Astrocyte (in vitro differentiated cells and primary cell): ENCODE measurements around the gene CAPN3. TPM values are rescaled to one million over a fixed set of nuclear protein-coding genes. Genes with fewer than 3 reads are reported as not detected.

Experiments used
- DNase-seq: peaks from one replicate; pipeline ENCODE4 v3.0.0-alpha.2; 2010; ENCODE audit warnings: low read depth
- FAIRE-seq: peaks from 2 replicates; lab custom pipeline; 2011; peaks lifted over from hg19 to GRCh38; lab: Jason Lieb, UNC
- H2AFZ ChIP-seq: 2 replicates; pipeline ENCODE4 v1.6.0; 2012; ENCODE audit warnings: low read depth, low read length, inconsistent platforms
- H3K27ac ChIP-seq: 2 replicates; pipeline ENCODE4 v1.5.1; 2011; ENCODE audit warnings: low read depth, low read length, inconsistent platforms
- H3K27me3 ChIP-seq: 2 replicates; pipeline ENCODE4 v1.6.0; 2011; ENCODE audit warnings: low read length, inconsistent platforms; ENCODE audit not compliant: insufficient read depth
- H3K36me3 ChIP-seq: 2 replicates; pipeline ENCODE4 v1.5.1; 2011; ENCODE audit warnings: low read length, inconsistent platforms; ENCODE audit not compliant: insufficient read depth
- H3K4me1 ChIP-seq: 2 replicates; pipeline ENCODE4 v1.5.1; 2011; ENCODE audit warnings: low read length, inconsistent platforms; ENCODE audit not compliant: insufficient read depth
- H3K4me2 ChIP-seq: 2 replicates; pipeline ENCODE4 v1.6.0; 2012; ENCODE audit warnings: low read length, inconsistent platforms
- H3K4me3 ChIP-seq: 2 replicates; pipeline ENCODE4 v1.5.1; 2011; ENCODE audit warnings: low read depth, mild to moderate bottlenecking, low read length, inconsistent platforms; ENCODE audit not compliant: insufficient read depth
- H3K79me2 ChIP-seq: 2 replicates; pipeline ENCODE4 v1.6.0; 2012; ENCODE audit warnings: mild to moderate bottlenecking, low read length, inconsistent platforms; ENCODE audit not compliant: insufficient read depth
- H3K9ac ChIP-seq: 2 replicates; pipeline ENCODE4 v1.6.0; 2012; ENCODE audit warnings: mild to moderate bottlenecking, low read length, inconsistent platforms
- H3K9me3 ChIP-seq: 2 replicates; pipeline ENCODE4 v1.5.1; 2012; ENCODE audit warnings: low read depth, mild to moderate bottlenecking, low read length, inconsistent platforms; ENCODE audit not compliant: insufficient read depth
- H4K20me1 ChIP-seq: 2 replicates; pipeline ENCODE4 v1.6.0; 2012; ENCODE audit warnings: low read length, inconsistent platforms; ENCODE audit not compliant: insufficient read depth
- H3K27ac Mint-ChIP-seq: one replicate; pipeline ENCODE4 v1.8.0; 2021; ENCODE audit warnings: mild to moderate bottlenecking, mixed read lengths; ENCODE audit not compliant: unreplicated experiment
- H3K27me3 Mint-ChIP-seq: one replicate; pipeline ENCODE4 v1.8.0; 2021; ENCODE audit warnings: low read depth, mixed read lengths; ENCODE audit not compliant: unreplicated experiment
- H3K36me3 Mint-ChIP-seq: one replicate; pipeline ENCODE4 v1.8.0; 2021; ENCODE audit warnings: low read depth, mixed read lengths; ENCODE audit not compliant: unreplicated experiment
- H3K4me1 Mint-ChIP-seq: one replicate; pipeline ENCODE4 v1.8.0; 2021; ENCODE audit warnings: low read depth, mixed read lengths; ENCODE audit not compliant: unreplicated experiment
- H3K4me3 Mint-ChIP-seq: one replicate; pipeline ENCODE4 v1.8.0; 2021; ENCODE audit warnings: mild to moderate bottlenecking, moderate library complexity, mixed read lengths; ENCODE audit not compliant: unreplicated experiment
- H3K9me3 Mint-ChIP-seq: one replicate; pipeline ENCODE4 v1.8.0; 2021; ENCODE audit warnings: mild to moderate bottlenecking, mixed read lengths; ENCODE audit not compliant: unreplicated experiment
- EZH2 ChIP-seq: IDR thresholded peaks from 2 replicates; pipeline ENCODE4 v1.6.1; 2012; ENCODE audit warnings: mild to moderate bottlenecking, low read length, inconsistent platforms; ENCODE audit not compliant: insufficient read depth
- total RNA-seq: library from RNA; stranded (reverse); gene quantifications from 2 replicates; pipeline ENCODE4 v1.2.1, GENCODE V29; 2021
- TF ChIP-seq, protein P1 (sequence below): IDR thresholded peaks from 2 replicates; pipeline ENCODE4 v1.5.1; 2011; ENCODE audit warnings: low read depth, mild to moderate bottlenecking, inconsistent platforms, low read length, moderate library complexity; ENCODE audit not compliant: insufficient read depth

CAPN3 gene
- total RNA-seq, 1 donor from 2014 or later, result 0.57 TPM

DNA sequence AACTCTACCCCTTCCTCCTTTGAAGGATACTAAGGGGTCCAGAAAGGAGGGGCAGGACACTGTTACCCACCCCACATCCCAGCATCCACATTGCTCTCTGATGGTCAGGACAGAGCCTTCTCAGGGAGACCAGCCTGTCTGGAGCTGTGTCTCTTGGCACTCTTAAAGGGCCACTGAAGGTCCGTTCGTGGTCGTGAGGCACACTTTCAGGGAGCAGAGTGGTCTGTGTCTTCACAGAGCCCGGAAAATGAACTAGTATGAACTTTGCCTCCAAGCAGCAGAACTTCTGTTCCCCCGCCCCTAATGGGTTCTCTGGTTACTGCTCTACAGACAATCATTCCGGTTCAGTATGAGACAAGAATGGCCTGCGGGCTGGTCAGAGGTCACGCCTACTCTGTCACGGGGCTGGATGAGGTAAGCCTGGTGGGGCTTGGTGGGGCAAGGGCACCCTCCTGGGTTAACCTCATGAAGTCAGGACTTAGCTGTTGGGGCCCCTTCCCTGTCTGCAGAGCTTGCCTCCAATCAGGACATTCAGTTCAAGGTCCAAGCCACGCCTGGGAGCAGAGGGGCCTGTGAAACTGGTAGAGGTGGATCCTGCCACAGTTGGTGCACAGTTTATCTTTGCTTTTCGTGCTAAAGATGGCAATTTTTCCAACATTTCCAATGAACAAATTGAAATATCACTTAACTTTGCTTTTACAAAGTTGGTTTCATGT is 33.2 kb downstream of the CAPN3 start:
- DNase-seq, result no peak
- Mint-ChIP-seq H3K27me3 (peaks cover 9% of the 10 kb centered on the region), H3K36me3 (peaks cover 6% of the 10 kb centered on the region), H3K4me1 (no peaks in the 10 kb centered on the region), H3K27ac (no peak overlapping the region), H3K9me3 (no peaks in the 10 kb centered on the region), H3K4me3 (no peak overlapping the region)
- H3K4me2 ChIP-seq, result no peak overlapping the region
- no peaks in the 10 kb centered on the region for H3K36me3 ChIP-seq
- H3K27ac ChIP-seq, result no peak overlapping the region
- no peak overlapping the region for H3K9ac ChIP-seq
- H4K20me1 ChIP-seq, result no peaks in the 10 kb centered on the region
- H3K9me3 ChIP-seq, result peaks cover 2% of the 10 kb centered on the region
- no peak overlapping the region for H2AFZ ChIP-seq
- no peaks in the 10 kb centered on the region for H3K27me3 ChIP-seq
- FAIRE-seq, result no peak
- H3K4me3 ChIP-seq, result no peak overlapping the region
- H3K4me1 ChIP-seq, result no peaks in the 10 kb centered on the region
- TF ChIP-seq, protein P1, sequence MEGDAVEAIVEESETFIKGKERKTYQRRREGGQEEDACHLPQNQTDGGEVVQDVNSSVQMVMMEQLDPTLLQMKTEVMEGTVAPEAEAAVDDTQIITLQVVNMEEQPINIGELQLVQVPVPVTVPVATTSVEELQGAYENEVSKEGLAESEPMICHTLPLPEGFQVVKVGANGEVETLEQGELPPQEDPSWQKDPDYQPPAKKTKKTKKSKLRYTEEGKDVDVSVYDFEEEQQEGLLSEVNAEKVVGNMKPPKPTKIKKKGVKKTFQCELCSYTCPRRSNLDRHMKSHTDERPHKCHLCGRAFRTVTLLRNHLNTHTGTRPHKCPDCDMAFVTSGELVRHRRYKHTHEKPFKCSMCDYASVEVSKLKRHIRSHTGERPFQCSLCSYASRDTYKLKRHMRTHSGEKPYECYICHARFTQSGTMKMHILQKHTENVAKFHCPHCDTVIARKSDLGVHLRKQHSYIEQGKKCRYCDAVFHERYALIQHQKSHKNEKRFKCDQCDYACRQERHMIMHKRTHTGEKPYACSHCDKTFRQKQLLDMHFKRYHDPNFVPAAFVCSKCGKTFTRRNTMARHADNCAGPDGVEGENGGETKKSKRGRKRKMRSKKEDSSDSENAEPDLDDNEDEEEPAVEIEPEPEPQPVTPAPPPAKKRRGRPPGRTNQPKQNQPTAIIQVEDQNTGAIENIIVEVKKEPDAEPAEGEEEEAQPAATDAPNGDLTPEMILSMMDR, result no peak
- TF ChIP-seq EZH2, result no peak
- no peaks in the 10 kb centered on the region for H3K79me2 ChIP-seq

DNA sequence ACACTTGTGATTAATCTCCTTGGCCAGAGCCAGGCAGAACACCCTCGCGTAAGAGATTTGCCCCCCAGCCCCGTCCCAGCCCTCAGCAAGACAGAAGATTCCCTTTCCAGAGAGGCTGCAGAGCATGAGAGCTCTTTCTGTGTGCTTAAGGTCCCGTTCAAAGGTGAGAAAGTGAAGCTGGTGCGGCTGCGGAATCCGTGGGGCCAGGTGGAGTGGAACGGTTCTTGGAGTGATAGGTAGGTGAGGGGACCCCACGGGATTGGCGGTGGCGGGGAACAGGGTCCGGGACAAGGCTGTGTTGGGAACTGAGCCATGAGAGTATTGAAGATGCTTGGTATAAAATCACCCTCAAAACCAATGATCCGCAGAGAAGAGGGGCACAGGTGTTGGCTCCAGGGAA is 34.8 kb downstream of the CAPN3 start:
- Histone ChIP-seq H3K27ac (no peak overlapping the region), H2AFZ (no peak overlapping the region), H4K20me1 (no peaks in the 10 kb centered on the region), H3K79me2 (no peaks in the 10 kb centered on the region), H3K4me3 (no peak overlapping the region), H3K9ac (no peak overlapping the region), H3K9me3 (peaks cover 2% of the 10 kb centered on the region), H3K36me3 (no peaks in the 10 kb centered on the region), H3K27me3 (no peaks in the 10 kb centered on the region), H3K4me2 (no peak overlapping the region), H3K4me1 (no peaks in the 10 kb centered on the region)
- Mint-ChIP-seq H3K27ac (no peak overlapping the region), H3K4me3 (peak overlapping the region; percentile 18), H3K4me1 (no peaks in the 10 kb centered on the region), H3K36me3 (peaks cover 4% of the 10 kb centered on the region), H3K9me3 (no peaks in the 10 kb centered on the region), H3K27me3 (peaks cover 5% of the 10 kb centered on the region)
- FAIRE-seq (no peak), DNase-seq (no peak)
- TF ChIP-seq, protein P1, result no peak
- TF ChIP-seq EZH2, result no peak

DNA sequence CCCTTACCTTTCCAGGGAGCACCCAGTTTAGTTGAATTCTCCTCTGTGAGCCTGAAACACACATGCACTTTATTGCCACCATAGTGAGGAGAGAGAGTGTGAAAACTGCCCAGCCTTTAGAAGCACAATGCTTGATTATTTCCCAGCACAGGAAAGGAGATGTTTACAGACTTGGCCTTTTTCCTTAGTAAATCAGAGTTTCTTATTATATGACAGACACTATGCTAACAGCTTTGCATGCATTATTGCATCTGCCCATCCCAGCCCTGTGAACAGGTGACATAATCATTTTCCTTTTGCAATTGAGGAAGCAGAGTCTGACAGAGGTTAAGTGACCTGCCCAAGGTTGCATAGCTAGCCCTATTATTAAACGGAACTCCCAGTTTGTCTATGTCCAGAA is 36.5 kb downstream of the CAPN3 start:
- FAIRE-seq (no peak), DNase-seq (no peak)
- H3K79me2 ChIP-seq, result no peaks in the 10 kb centered on the region
- H3K4me1 ChIP-seq, result no peaks in the 10 kb centered on the region
- H3K27me3 ChIP-seq, result no peaks in the 10 kb centered on the region
- TF ChIP-seq EZH2, result no peak
- TF ChIP-seq, protein P1, result no peak
- H3K27ac ChIP-seq, result no peak overlapping the region
- Mint-ChIP-seq H3K27ac (no peak overlapping the region), H3K9me3 (no peaks in the 10 kb centered on the region), H3K36me3 (no peaks in the 10 kb centered on the region), H3K4me1 (no peaks in the 10 kb centered on the region), H3K27me3 (peaks cover 5% of the 10 kb centered on the region), H3K4me3 (no peak overlapping the region)
- H3K4me2 ChIP-seq, result no peak overlapping the region
- H4K20me1 ChIP-seq, result no peaks in the 10 kb centered on the region
- no peak overlapping the region for H3K9ac ChIP-seq
- H3K9me3 ChIP-seq, result no peaks in the 10 kb centered on the region
- H3K36me3 ChIP-seq, result no peaks in the 10 kb centered on the region
- no peak overlapping the region for H2AFZ ChIP-seq
- H3K4me3 ChIP-seq, result no peak overlapping the region
